GM21825 (cell line): Measurements from ENCODE around the gene POFUT1.

Experiments used
- ATAC-seq: cut with Tn5 transposase; IDR thresholded peaks from one replicate; pipeline ENCODE4 v1.9.1; 2021; ENCODE audit warnings: mild to moderate bottlenecking, moderate library complexity; ENCODE audit not compliant: unreplicated experiment

The POFUT1 gene

DNA sequence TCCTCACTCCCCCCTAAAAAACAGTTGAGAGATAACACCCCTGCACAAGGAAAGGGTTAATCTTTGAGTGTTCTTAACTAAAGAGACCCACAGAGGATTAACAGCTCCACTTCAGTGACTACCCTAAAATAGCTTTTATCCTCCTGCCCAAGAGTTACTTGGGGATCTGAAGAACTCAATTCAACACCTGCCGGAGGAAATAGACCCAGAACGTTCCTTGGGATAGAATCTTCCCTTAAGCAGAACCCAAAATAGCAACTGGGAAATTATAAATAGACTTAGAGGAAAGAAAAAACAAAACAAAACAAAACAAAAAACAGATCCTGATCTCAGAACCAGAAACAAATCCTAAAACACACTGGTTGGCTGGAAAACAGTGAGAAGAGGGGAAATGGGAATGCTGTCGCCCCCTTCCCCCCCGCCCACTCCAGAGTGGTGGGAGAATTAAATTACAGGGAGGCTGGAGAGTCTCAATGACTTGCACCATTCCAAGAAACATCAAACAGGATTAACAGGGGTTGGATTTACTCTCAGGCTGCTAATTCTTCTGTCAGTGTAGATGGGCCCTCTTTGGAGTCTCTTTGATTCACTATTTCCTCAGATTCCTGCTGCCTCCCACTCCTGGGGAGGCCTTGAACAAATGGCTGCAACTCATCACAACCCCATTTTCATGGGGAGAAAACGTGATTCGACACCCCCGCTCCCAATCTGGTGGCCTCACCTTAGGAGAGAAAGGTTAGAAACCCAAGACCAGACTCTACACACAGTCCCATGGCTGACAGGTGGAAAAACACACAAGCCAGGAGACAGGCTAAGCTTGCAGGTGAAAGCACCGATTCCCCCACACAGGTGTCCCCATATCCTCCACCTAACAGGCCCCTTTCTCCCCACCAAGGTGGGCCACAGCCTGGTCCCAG lies 1.6 kb upstream of the POFUT1 start:
- ATAC-seq, result no peak

- no peak for ATAC-seq
Observed at GRCh38 chr20:32206760-32207625, 687 bp upstream of the POFUT1 start.

- no peak for ATAC-seq
Observed at GRCh38 chr20:32208499-32209154, 947 bp downstream of the POFUT1 start.

DNA sequence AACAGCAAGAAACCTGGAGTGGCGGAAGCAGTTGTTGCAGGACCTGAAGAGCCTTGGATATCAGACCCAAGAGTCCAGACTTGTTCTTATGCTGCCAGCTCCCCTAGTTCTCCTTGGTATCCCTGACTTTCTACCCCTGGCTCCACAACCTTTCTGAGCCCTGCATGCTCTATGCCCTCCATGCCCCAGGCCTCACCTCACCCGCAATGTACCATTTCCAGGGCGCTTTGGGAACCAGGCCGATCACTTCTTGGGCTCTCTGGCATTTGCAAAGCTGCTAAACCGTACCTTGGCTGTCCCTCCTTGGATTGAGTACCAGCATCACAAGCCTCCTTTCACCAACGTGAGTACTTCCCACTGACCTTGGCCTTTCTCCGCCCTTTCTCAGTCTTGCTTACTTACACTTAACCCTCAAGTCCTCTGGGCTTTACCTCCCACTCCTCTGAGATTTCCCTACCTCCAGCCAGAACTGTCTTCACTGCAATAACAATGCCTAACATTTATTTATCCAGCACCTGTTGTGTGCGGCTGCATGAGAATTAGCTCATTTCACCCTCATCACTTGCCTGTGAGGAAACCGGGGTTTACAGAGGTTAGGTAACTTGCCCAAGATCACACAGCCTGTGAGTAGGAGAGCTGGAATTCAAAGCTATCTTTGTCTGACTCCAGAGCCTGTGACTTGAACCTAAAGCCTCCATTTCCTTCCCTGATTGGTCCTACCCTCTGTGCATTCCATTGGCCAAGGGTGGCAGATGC lies 2.3 kb downstream of the POFUT1 start:
- ATAC-seq, result no peak

DNA sequence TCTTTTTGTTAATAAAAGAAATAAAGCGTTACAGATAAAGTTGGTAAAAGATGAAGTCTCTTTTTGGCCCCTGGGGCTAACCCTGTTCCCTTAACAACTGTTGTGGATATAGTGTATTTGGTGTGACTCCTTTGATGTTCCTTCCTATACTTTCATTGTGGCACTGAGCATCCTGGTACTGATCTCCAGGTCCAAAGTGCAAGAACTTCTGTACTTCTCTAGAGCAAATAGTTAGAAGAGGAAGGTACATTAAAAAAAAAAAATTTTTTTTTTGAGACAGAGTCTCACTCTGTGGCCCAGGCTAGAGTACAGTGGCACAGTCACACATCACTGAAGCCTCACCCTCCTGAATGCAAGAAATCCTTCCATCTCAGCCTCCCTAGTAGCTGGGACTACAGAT lies 6.2 kb downstream of the POFUT1 start:
- ATAC-seq, result no peak

- ATAC-seq, result no peak
Observed at GRCh38 chr20:32215147-32215546, 7.5 kb downstream of the POFUT1 start.

- ATAC-seq, result no peak
Observed at GRCh38 chr20:32215729-32216128, 8.0 kb downstream of the POFUT1 start.

DNA sequence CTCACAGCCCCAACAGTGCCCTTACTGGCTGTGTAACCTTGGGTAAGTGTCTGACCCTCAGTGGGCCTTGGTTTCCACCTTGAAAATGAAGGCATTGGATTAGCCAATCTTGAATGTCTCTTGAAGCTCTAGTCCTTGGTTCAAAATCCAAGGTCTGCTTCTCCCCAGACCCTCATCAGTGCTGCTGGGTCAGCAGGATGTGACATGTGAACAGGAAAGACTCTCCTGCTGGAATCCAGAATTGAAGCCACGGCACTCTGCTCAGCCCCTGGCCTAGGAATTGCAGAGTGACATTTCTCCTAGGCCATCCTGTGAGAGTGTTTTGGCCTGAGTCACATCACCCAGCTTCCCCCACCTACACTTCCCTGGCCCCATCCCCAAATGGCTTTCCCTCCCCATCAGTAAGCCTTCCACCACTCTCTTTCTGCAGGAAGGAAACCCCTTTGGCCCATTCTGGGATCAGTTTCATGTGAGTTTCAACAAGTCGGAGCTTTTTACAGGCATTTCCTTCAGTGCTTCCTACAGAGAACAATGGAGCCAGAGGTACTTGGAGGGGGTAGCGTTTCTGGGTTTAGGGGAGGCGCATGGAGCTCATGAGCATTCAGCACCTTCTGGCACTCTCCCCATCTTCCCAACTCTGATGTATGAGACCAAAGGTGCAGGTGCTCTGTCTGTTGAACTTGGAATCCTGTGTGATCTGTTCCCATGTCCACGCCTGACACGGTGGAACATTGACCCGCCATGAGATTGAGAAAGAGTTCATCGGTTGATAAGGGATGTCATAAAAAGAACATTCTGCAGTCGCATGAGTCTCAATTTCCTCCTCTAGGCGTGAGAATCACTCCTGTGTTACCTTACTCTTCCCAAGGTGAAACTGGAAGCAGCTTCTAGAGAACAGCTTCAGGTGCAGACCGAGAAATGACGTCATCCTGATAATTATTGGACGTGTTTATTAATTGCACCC lies 8.8 kb downstream of the POFUT1 start:
- no peak for ATAC-seq

DNA sequence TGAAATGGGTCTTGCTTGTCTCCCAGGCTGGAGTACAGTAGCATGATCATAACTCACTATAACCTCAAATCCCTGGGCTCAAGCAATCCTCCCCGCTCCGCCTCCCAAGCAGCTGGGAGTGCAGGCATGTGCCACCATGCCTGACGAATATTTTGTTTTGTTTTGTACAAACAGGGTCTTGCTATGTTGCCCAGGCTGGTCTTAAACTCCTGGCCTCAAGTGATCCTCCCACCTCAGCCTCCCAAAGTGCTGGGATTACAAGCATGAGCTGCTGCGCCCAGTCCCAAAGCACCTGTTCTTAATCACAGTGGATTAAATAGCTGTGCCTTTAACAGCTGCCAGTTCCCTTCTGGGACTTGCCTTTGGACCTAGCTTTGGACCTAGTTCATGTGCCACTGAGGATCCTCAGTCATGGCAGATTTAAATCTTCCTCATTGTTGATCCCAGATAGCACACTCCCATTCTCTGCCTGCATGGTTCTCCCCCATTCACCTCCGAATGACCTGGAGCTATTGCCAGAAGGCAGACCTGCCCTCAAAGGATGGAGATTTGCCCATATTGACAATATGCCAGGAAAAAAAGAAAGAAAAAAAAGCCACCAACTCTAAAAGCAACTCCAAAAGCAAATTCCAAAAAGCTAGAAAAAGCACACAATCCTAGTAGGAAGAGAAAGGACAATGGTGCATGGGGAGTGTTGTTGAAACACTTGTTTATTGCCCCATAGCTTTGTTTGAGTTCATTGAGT lies 10.6 kb downstream of the POFUT1 start:
- ATAC-seq, result no peak

- ATAC-seq, result no peak
Observed at GRCh38 chr20:32224463-32224862, 16.8 kb downstream of the POFUT1 start.

GRCh38 chr20:32226391-32226790 lies 18.7 kb downstream of the POFUT1 start:
- no peak for ATAC-seq

DNA sequence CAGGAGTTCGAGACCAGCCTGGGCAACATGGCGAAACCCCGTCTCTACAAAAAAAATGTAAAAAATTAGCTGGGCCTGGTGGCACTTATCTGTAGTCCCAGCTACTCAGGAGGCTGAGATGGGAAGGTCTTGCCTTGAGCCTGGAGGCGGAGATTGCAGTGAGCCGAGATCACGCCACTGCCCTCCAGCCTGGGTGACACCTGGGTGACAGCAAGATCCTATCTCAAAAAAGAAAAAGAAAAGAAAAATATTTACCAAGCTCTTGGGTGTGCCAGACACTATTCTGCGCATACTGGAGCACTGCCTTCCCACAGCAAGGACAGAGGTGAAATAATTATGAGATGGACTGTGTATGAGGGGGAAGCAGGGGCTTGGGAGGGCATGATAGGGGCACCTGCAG lies 19.6 kb downstream of the POFUT1 start:
- ATAC-seq, result no peak

DNA sequence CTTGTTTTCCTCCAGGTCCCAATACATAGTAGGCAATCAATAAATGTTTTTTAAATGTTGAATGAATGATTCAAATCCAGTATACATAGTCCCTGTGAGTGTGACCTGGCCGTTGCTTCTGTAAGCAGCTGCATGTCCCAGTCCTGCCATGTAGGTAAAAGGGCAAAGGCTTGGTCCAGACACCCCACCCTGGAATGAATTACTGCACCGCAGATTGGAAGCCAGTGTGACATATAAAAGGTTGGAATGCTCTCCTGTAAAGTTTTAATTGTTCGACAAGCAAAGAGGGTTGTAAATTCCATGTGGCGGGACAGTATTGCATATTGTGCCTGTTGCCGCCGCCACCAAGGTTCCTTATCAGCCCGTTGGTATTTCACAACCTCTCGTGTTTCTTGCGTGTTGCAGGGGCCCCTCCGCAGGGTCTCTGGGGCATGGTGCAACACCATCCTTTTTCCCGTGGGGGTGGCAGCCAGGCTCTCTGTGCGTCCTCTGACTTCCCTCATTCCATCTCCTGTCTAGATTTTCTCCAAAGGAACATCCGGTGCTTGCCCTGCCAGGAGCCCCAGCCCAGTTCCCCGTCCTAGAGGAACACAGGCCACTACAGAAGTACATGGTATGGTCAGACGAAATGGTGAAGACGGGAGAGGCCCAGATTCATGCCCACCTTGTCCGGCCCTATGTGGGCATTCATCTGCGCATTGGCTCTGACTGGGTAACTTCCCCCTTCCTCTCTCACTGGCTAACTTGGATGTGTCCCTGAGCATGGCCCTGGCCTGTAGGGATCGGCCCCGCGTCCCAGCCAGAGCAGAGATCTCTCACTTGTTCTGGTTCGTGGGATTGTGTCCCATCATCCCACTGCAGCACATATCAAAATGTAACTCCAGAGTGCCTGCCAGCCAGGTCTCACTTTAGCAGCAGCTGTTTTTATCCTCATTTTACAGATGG lies 20.3 kb downstream of the POFUT1 start:
- no peak for ATAC-seq

DNA sequence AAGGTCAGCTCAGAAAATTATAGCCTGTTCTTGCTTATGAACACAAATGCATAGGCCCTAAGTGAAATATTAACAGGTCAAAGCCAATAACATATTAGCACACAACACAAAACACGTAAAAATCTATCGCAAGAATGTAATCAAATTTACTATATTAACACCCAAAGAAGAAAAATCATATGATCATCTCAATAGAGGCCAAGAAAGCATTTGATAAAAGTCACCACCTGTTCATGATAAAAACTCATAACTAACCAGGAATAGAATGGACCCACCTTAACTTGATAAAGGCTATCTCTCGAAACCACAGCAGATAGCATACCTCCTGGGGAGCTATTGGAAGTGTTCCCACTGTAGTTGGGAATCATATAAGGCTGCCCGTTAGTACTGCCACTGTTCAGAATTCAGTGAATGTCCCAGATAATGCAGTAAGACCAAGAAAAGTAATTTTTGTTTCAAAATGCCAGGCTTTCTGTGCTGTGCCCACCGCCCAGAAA lies 21.6 kb downstream of the POFUT1 start:
- ATAC-seq, result no peak

- ATAC-seq, result no peak
Observed at GRCh38 chr20:32230707-32231106, 23.0 kb downstream of the POFUT1 start.

DNA sequence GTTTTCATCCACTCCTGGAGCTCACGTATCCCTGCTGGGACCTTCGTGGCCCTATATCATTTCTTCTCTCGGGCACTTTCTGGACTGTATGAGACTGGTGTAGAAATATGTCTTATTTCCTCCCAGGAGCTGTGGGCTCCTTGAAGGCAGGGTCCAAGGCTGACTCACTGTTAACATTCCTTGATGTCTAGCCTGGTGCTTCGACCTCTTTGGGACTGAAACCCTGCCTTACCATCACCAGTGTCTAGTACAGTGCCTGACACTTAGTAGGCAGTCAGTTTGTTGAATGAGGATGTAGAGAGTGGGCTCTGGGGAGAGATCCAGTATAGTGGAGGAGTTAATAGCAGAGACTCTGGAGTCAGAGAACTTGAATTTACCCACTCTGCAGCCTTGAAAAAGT lies 23.6 kb downstream of the POFUT1 start:
- ATAC-seq, result no peak

DNA sequence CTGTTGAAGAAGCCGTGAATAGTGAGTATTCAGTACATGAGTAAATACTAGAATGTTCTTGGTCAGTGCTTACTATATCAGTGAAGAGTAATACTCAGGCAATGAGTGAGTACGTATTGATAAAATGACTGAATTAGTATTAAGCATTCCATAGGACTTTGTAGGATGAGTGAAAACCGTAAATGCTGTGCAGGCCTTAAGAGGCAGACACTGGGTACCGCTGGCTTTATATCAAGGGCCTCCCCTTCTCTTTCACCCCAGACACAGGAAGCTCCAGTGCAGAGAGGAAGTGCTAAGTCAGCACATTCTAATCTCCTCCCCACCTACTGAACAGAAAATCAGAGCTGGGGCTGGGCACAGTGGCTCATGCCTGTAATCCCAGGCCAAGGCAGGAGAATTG lies 24.2 kb downstream of the POFUT1 start:
- ATAC-seq, result no peak
